CD4-positive, alpha-beta T cell treated with Interleukin-6 for 4 hours (primary cell): Measurements from ENCODE around the gene BLTP2.
"Not testable (repeated sequence)": the region's sequence is repeated elsewhere in the genome, so short reads cannot be mapped to it uniquely, and the experiment has no call there.

Experiments
- DNase-seq: peaks from one replicate; pipeline ENCODE4 v3.0.0-alpha.2; 2020; ENCODE audit warnings: mixed read lengths

Gene BLTP2

GRCh38 chr17:28644787-28645575 lies at the start of gene BLTP2:
BLTP2 (minus strand) TSS chr17:28645158; CDS start chr17:28645056, 102 bp downstream.
- peak; percentile 96 for DNase-seq

GRCh38 chr17:28693869-28694268 lies 48.9 kb upstream of the BLTP2 start:
- DNase-seq = no peak

GRCh38 chr17:28689011-28689410 lies 44.1 kb upstream of the BLTP2 start:
- DNase-seq = no peak

GRCh38 chr17:28688481-28688880 lies 43.5 kb upstream of the BLTP2 start:
- no peak for DNase-seq

- DNase-seq = no peak
Observed at GRCh38 chr17:28686296-28686695, 41.3 kb upstream of the BLTP2 start.

GRCh38 chr17:28685366-28685765 lies 40.4 kb upstream of the BLTP2 start:
- DNase-seq = no peak

- DNase-seq = no peak
Observed at GRCh38 chr17:28684963-28685362, 40.0 kb upstream of the BLTP2 start.

GRCh38 chr17:28682655-28683054 lies 37.7 kb upstream of the BLTP2 start:
- DNase-seq = no peak

GRCh38 chr17:28675980-28676379 lies 31.0 kb upstream of the BLTP2 start:
- DNase-seq = peak; percentile 7

GRCh38 chr17:28675490-28675889 lies 30.5 kb upstream of the BLTP2 start:
- no peak for DNase-seq

GRCh38 chr17:28669918-28670317 lies 25.0 kb upstream of the BLTP2 start:
- DNase-seq = no peak

- no peak for DNase-seq
Observed at GRCh38 chr17:28667870-28668269, 22.9 kb upstream of the BLTP2 start.

- DNase-seq = no peak
Observed at GRCh38 chr17:28665994-28666393, 21.0 kb upstream of the BLTP2 start.

GRCh38 chr17:28663723-28664122 lies 18.8 kb upstream of the BLTP2 start:
- no peak for DNase-seq

- no peak for DNase-seq
Observed at GRCh38 chr17:28662527-28662829, 17.5 kb upstream of the BLTP2 start.

GRCh38 chr17:28661635-28662526 lies 16.9 kb upstream of the BLTP2 start, which contains the start of the genes SDF2 and SUPT6H:
SDF2 (minus strand) TSS chr17:28661906; CDS start chr17:28661876, 30 bp downstream.
SUPT6H (plus strand) TSS chr17:28662205; CDS start chr17:28673402, 11,197 bp downstream.
- DNase-seq = peak; percentile 93

GRCh38 chr17:28659497-28659881 lies 14.5 kb upstream of the BLTP2 start:
- DNase-seq = not testable (repeated sequence)

GRCh38 chr17:28658766-28659496 lies 14.0 kb upstream of the BLTP2 start:
- not testable (repeated sequence) for DNase-seq

GRCh38 chr17:28658342-28658741 lies 13.4 kb upstream of the BLTP2 start:
- not testable (repeated sequence) for DNase-seq

- no peak for DNase-seq
Observed at GRCh38 chr17:28657756-28658155, 12.8 kb upstream of the BLTP2 start.

- no peak for DNase-seq
Observed at GRCh38 chr17:28655160-28655559, 10.2 kb upstream of the BLTP2 start.

- DNase-seq = no peak
Observed at GRCh38 chr17:28648698-28649097, 3.7 kb upstream of the BLTP2 start.
